HG02885 (cell line): Measurements from ENCODE around the gene FOXD1.
"Not testable (repeated sequence)": the region's sequence is repeated elsewhere in the genome, so short reads cannot be mapped to it uniquely, and the experiment has no call there.

Experiments used
- ATAC-seq: cut with Tn5 transposase; IDR thresholded peaks from one replicate; pipeline ENCODE4 v1.9.1; 2021; ENCODE audit warnings: mild to moderate bottlenecking; ENCODE audit not compliant: unreplicated experiment, poor library complexity

FOXD1 gene

DNA sequence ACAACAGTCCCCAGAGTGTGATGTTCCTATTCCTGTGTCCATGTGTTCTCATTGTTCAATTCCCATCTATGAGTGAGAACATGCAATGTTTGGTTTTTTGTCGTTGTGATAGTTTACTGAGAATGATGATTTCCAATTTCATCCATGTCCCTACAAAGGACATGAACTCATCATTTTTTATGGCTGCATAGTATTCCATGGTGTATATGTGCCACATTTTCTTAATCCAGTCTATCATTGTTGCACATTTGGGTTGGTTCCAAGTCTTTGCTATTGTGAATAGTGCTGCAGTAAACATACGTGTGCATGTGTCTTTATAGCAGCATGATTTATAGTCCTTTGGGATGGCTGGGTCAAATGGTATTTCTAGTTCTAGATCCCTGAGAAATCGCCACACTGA is 20.1 kb upstream of the FOXD1 start:
- ATAC-seq: not testable (repeated sequence)

DNA sequence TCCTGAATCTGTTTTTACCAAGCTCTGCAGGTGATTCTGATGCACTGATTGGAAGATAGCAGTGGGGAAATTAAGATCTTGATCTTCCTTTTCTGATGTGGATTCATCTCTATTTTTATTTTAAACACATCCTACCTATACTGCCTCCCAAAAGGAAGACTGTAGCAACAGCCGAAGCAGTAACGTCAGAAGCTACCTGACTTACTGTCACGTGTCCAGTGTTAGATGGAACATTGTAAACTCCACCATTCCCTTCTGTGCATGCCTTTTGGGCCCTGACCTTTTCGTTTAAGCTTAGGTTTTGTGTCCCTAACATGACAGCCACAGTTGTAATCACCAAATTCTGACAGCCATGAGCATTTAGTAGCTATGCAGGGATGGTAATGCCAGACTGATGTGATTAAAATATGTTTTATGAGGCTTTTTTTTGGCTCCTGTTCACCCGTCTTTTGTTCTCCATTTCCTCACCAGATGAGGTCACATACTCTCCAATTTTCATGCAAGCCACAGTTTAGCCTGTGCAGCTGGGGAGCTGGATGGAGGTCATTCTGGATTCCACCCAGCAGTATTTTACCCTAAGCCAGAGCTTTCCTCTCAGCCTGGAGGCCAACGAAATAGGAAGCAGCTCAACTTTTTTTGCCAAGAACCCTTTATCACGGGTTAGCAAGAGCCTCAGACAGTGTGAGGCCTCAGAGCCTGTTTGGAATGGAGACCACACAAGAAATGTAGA is 15.6 kb upstream of the FOXD1 start:
- ATAC-seq: no peak

DNA sequence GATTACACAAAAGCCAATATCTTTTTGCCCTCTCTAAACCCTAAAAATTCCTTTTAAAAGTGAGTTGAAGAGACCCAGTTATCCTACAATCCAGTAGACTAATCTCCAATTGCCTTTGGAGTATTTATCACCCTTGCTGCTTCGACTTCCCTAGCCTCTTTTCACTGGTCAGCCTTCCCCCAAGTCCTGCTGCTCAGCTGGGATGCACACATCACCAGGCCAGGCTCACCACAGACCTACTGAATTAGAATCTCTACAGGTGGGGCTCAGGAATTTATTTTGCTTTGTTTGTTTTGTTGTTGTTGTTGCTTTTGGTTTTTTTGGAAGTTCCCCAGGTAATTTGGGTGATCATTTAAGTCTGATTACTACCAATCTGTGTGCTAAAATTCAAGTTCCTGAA is 11.6 kb upstream of the FOXD1 start:
- ATAC-seq: no peak

DNA sequence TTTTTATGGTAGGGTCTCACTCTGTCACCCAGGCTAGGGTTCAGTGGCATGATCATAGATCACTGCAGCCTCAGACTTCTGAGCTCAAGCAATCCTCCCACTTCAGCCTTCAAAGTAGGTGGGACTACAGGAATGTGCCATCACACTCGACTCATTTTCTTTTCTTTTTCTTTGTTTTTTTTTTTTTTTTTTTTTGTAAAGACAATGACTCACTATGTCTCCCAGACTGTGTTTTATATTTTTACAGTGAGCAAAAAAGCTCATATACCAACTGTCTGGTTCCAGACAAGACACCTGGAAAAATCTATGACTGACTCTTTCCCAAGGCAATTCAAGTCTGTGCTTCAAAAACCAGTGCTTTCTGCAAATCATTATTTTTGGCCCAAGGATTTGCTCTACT is 10.8 kb upstream of the FOXD1 start:
- no peak for ATAC-seq

DNA sequence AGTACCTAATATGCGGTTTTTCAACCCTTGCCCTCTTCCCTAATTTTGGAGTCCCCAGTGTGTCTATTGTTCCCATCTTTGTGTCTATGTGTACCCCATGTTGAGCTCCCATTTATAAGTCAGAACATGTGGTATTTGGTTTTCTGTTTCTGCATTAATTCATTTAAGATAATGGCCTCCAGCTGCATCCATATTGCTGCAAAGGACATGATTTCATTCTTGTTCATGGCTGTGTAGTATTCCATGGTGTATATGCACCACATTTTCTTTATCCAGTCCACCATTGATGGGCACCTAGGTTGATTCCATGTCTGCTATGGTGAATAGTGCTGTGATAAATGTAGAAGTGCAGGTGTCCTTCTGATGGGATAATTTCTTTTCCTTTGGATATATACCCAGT is 7.9 kb upstream of the FOXD1 start:
- ATAC-seq: not testable (repeated sequence)

DNA sequence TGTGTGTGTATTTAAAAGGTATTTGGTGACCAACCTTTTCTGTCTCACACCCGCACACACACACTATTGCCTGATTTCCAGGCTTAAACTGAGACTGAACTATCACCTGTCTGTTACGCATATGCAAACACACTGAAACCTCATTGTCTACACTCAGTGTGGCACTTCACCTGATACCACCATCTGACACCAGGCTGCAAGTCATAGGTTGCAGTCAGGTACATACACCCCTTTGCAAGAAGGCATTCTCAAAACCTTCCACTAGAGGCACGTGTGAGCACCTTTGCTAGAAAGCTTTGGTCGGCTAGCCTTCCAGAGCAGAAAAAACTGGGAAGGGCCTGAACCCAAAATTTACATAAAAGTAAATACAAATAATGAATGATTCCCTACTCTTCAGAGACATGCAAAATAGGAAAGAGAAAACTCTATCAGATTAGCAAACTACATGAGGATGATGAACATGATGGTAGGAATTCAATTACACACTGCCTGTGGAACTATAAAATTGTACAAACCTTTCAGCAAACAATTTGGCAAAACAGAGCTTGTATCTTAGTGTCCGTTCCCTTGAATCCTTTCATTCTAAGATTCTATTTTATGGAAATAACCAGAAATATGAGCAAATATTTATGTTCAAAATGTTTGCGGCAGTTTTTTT is 5.9 kb upstream of the FOXD1 start:
- peak; percentile 86 for ATAC-seq

DNA sequence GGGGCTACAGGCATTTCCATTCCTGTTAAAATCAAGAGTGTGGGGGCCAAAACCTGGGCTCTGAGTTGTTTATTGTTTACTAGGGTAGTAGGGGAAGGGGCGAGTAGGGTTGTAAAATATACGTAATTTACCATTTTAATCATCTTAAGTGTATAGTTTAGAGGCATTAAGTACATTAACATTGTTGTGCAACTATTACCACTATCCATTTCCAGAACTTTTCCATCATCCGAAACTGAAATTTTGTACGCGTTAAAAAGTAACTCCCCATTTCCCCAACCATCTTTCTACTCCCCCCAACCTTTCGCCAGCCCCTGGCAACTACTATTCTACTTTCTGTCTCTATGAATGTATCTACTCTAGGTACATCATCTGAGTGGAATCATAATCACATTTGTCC is 3.6 kb upstream of the FOXD1 start:
- ATAC-seq: no peak

DNA sequence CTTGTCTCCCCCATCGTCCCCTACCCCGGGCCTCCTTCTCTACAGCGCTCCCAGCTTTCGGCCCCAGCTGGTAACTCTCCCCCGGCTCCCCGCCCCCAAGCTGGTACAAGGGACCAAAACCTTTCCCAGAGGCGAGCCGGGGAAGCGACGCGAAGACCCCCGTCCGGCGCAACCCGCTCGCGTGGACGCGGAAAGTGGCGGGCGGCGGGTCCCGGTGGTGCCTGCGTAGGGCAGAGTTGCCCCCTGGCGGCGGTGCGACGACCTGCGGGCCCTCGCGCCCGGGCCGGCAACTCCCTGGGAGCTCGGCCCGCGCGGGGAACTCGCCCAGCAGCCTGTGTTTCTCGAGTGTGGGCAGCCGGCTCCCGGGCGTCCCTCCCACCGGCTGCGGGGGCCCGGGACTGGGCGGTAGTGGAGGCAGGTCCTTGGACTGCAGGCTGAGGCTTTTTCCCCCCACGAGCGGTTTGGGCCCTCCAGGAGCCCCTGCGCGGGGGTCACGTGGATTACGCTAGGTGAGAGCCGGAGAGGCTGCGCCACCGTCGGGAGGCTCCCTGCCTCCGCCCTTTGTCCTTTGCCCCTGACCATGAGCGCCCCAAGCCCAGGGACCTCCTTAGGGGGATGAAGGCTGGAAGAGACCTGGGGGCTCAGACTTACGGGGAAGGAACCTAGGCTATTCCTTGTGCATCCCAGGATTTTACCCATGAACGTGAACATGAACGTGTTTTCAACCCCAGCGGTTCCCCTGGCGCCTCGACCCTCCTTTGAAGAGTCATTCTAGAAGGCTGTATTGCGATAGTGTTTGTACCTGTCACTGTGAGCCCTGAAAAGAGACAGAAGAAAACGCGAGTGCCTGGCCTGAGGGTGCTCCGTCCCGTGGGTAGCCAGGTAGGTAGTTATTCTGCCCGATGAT is 2.9 kb upstream of the FOXD1 start:
- no peak for ATAC-seq

DNA sequence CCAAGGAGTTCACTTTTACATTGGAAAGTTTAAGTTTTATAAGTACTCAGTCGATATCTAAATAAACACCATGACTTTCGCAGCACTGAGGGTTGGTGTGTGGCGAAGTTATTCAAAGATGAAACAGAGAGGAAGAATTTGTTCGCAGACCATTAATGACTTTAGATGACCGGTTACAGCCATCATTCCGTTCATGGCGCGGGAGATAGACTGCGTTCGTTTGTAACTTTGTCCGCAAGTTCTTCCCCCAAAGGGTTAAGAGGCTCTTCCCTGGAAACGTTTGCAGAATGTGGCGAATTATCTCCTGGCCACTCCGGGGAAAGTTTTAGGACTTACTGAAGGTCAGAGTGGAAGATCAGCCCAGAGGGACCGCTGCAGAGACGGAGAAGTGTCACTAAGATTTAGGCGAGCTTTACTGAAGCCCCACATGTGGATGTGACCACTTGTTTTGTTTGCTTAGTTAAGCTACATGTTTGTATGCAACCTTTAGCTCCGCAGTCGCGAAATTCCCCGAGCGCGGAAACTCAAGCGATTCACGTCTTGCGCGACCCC is 2.2 kb upstream of the FOXD1 start:
- no peak for ATAC-seq

DNA sequence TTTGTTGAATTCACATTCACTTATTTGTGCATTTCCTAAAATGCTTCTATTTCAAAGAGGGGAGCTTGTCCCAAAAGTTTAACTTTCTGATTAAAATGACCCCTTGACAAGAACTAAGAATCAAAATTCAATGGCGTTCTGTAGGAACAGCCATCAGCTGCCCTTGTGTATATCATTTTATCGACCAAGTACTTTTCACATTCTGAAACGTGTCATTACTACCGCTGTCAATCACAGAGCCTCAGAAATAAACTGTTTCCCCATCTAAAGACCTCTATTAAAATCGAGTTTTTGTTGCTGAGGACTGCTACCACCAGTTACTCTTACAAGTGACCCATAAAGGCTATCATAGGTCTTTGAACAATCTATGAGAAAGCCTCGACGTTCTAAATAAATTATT is 1.6 kb upstream of the FOXD1 start:
- no peak for ATAC-seq

DNA sequence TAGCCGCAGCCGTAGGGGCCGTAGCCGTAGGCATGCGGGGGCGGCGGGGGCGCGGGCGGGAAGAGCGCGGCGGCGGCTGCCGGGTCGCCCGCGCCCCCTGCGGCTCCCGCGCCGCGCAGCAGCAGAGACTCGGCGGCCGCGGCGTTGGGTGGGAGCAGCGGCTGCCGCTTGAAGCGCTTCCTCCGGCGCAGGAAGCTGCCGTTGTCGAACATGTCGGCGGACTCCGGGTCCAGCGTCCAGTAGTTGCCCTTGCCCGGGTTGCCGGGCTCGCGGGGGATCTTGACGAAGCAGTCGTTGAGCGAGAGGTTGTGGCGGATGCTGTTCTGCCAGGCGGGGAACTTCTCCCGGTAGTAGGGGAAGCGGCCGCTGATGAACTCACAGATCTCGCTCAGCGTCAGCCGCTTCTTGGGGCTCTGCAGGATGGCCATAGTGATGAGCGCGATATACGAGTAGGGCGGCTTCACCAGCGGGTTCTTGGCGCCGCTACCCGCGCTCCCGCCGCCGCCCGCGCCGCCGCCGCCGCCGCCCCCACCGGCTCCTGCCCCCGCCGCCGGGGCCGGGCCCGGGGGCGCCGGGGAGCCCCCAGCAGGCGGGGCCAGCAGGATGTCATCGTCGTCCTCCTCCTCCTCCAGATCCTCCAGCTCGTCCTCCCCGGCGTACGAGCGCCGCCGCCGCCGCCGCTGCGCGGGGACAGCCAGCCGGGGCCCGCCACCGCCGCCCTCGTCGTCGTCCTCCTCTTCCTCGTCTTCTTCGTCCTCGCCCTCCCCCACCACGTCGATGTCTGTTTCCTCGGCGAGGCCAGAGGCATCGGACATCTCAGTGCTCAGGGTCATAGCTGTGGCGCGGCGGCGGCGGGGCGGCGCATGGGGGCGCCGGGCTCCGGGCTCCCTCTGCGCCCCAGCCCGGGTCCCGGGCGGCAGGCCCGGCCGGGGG is 781 bp downstream of the FOXD1 start:
- ATAC-seq: peak; percentile 33

DNA sequence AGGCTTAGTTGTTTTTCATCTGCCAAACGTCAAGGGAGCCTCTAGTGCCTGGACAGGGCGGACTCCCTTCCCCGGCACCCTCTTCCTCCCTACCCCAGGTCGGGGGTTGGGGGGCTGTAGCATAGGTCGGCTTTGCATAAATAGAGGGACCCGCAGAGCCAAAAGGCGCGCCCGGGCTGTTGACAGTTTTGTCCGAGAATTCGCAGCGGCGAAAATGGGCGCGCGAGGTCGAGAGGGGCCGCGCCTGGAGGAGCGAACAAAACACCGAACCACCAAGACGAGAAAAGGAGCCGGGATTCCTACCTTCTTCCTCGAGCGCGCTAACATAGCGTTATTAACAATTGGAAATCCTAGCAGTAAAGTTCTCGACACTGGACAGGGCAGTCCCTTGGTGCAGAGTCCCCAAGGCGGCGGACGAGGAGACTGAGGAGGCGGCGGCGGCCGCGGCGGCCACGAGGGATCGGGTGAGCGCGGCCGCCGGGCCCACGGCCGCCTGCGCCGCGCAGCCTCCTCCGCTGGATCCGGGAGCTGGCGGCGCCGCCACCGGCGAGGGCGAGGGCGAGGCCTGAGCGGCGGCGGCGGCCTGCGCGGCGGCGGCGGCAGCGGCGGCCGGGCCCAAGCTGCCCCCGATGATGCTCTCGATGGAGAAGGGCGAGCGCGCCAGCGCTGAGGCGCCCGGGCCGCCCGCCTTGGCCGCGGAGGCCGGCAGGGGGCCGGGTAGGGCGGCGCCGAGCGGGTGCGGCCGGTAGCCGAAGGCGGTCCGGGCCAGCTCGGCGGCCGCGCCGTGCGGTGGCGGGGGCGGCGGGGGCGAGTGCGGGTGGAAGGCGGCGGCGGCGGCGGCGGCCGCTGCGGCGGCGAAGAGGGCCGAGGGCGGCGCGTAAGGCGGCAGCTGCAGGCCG is 1.7 kb downstream of the FOXD1 start:
- peak; percentile 38 for ATAC-seq

DNA sequence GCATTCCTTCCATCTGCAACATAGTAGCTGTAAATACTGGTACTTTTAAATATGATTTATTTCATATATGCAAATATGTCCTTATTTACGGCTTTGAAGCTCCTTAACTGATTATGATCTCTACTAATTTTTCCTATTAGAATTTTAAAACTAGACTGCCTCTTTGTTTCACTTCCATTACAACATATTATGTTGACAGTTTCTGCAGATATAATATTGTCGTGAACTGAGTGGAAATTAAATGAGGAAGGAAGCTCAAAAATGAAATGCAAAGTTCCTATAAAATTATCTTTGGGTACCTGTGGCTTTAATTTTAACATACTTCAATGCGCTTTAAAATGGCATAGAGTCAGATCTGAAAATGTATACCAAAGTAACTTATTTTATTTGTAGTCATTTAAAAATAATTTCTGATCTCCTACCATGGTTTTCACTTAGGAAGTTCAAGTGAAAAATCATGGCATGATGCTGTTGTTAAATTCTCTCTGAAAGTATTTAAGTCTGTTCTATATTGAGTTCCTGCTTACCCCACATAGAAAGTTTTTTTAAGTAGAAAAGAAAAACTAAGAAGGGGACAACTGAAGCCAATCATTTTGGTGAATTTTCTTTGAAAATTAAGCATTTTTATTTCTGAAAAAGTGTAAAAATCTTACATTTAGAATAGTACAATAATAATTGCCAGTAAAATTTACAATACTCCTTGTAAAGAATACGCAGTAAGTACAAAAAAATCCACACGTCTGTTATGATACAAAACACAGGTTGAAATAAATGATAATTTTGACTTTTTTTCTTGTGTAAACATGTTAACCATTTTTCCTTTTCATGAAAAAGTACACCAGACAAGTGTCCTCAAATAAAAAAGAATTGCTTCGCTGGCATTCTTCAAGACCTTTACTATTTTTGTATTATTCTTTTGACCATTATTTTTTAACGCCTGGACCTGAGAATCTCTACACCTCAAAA is 2.6 kb downstream of the FOXD1 start:
- no peak for ATAC-seq

DNA sequence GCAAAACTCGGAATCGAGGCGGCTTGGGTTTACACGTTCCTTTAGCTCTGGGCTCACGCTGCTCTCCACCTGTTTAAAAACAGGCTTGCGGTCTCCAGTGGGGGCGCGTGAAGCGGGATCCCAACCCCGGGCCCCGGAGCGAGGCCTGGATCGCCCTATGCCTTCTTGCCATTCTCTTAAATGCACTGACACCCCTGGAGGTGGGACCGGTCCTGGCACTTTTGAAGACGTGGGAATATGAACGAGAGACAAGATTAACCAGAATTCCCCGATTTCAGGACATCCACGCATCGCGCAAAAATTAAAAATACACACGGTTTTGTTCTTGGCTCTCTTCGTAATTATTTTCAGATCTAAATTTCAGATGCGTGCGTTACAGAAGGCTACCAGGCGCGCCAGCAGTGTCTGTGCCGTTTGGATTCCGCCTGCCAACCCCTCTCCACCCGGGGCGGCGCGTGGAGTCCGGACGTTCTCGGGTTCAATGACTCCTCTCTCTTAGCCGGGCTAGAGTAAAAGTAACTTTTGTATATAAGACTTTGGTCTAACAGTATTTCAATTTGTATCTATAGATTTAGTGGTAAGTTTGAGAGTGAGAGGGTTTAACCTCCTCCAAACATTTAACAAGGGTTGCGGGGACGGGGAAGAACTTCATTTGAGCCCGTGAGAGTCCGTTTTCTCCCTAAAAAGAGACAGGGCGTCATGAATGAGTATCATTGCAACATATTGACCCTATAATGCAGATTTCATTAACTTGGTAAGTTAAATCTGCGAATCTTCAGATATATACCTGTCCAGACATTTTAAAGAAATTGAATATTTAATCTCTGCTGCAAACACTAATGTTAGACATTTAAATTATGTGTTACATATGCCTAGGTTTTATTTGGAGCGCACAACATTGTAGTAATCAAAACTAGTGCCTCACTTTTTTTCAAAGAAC is 3.8 kb downstream of the FOXD1 start:
- ATAC-seq: no peak

DNA sequence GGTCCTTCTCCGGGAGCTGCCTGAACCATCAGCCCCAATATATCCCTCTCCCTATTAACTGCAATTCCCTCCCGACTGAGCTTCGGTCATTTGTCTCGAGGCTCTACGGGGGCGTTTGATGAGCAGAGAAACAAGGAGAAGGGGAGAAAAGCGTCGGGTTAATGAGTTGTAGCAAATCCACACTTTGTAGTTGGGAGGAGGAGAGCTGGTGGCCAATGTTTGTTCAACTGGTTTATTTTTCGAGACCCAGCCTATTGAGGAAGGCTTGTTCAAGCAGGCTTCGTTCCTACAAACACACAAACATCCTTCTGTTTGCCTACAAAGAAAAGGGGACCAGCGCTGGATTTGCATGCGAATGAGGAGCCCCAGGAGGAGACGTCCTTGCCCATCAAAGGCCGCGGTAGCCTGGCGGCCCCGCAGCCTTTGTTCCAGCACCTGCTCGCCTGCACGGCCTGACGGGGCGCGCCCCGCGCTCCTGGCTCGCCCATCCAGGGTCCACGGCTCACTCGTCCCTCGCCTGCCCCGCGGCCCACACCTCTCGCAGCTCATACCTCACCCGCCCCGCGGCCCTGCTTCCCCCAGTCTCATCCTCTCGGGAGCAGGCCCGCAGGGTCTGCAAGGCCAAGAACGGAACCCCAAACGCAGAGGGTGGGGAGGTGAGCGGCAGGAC is 4.6 kb downstream of the FOXD1 start:
- ATAC-seq: no peak

DNA sequence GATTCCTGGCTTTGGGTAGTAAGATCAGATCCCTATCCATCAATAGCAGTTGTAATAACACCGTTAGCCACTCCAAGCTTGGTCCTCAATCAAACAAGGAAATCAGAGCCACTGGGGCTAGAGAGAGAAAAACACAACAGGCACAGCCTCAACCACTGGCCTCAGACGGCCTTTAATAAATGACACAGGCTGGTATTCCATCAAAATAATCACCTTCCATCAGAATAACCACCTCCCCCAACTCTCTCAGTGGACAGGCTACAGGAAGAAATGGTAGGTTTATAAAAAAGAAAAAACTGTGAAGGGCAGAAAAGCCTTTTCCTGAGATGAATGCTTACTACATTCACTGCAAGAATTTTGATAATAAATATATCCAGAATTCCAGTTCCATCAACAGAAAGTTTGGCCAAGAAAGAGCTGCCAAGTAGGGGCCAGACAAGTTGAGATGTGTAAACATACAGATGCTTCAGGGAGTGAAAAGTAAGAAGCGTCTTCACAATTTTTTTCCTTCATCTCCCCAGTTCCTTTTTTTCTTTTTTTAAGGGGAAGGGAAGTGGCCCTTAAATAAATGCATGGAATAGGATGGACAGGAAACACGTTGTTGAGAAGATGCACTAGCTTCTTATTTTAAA is 5.5 kb downstream of the FOXD1 start:
- no peak for ATAC-seq
